Thyroid gland (tissue), 4 donors: ENCODE measurements around the gene OR5A1. TPM values are rescaled to one million over a fixed set of nuclear protein-coding genes. Genes with fewer than 3 reads are reported as not detected.

Source experiments
- DNase-seq, 2 donors: peaks; one replicate each; pipeline ENCODE4 v3.0.0-alpha.2; 2019
- H3K27ac ChIP-seq, 3 donors: fragments of 200-600 bp; sonication (generic); 1 replicate in 2 of 3; 2 replicates in 1 of 3; pipeline ENCODE4 v1.5.1; 2016 to 2019; ENCODE audit warnings: mild to moderate bottlenecking in 1 of 3, moderate library complexity in 1 of 3
- H3K27me3 ChIP-seq: fragments of 200-600 bp; sonication (generic); one replicate; pipeline ENCODE4 v1.5.1; 2019
- H3K36me3 ChIP-seq, 2 donors: fragments of 200-600 bp; sonication (generic); one replicate each; pipeline ENCODE4 v1.5.1; 2016 to 2019
- H3K4me1 ChIP-seq, 2 donors: fragments of 200-600 bp; sonication (generic); one replicate each; pipeline ENCODE4 v1.5.1; 2017 to 2019
- H3K4me3 ChIP-seq, 3 donors: fragments of 200-600 bp; sonication (generic); replicated peaks in 1 of 3; 1 replicate in 2 of 3; 2 replicates in 1 of 3; pipeline ENCODE4 v1.5.1; 2016; ENCODE audit warnings: mild to moderate bottlenecking in 1 of 3
- H3K9me3 ChIP-seq: fragments of 200-600 bp; sonication (generic); one replicate; pipeline ENCODE4 v1.5.1; 2017
- CTCF ChIP-seq, 6 experiments: fragments of 200-600 bp in 3 of 6; fragments of 450-650 bp in 3 of 6; sonication (generic) in 3 of 6; IDR thresholded peaks; one replicate each; pipeline ENCODE4 v1.5.1; 2016 to 2019; ENCODE audit warnings: antibody characterized with exemption in 6 of 6, mild to moderate bottlenecking in 2 of 6, inconsistent platforms in 1 of 6, moderate library complexity in 1 of 6
- POLR2A ChIP-seq, 2 donors: fragments of 450-650 bp; IDR thresholded peaks; one replicate each; pipeline ENCODE4 v1.6.1; 2017; ENCODE audit warnings: antibody characterized with exemption in 2 of 2, mild to moderate bottlenecking in 2 of 2, moderate library complexity in 1 of 2
- WGBS, 2 donors: methylation state at CpG; one replicate each; pipeline ENCODE4 v1.1.5; 2017; 5-methylcytosine and 5-hydroxymethylcytosine counted together
- intact Hi-C: fragments of 100-400 bp; cut with DNase I; formaldehyde crosslinking; loops from one replicate; pipeline ENCODE4 v1.15.1; 2023
- total RNA-seq, 4 donors: library from RNA; depleted of rRNA; stranded (reverse); fragments of >200 nt; gene quantifications; one replicate each; pipeline ENCODE4 v1.2.3, GENCODE V29; 2016

The OR5A1 gene
- under 1 TPM in 1 of 4 donors, not detected in 3; 0.05 TPM for total RNA-seq

- 64 to 75% methylated on average over 3 of the region's 3 CpGs for WGBS, 2 donors
These were observed at the start of gene OR5A1 for GRCh38 chr11:59436169-59436568. Gene OR5A1, plus strand, starts transcription at chr11:59436469. Its CDS starts 6,700 bp downstream, at chr11:59443169.

GRCh38 chr11:59394186-59394585 lies 42.1 kb upstream of the OR5A1 start:
- intact Hi-C loops: no loop called here
- no peaks in the 10 kb centered on the region for H3K27me3 ChIP-seq
- DNase-seq: no peak
- H3K36me3 ChIP-seq: no peaks in the 10 kb centered on the region
- no peaks in the 10 kb centered on the region for H3K4me1 ChIP-seq
- H3K9me3 ChIP-seq: no peaks in the 10 kb centered on the region
- no peak overlapping the region for H3K4me3 ChIP-seq
- no peak for TF ChIP-seq CTCF (IDR thresholded peaks at IDR 0.05)
- no peak for TF ChIP-seq POLR2A (IDR thresholded peaks at IDR 0.05)
- no peak overlapping the region for H3K27ac ChIP-seq

More at GRCh38 chr11:59436169-59436568, at the start of gene OR5A1:
- H3K4me1 ChIP-seq: no peaks in the 10 kb centered on the region
- no peak for DNase-seq
- H3K27me3 ChIP-seq: no peaks in the 10 kb centered on the region
- intact Hi-C loops: no loop called here
- no peak within 1 kb of the TSS for H3K4me3 ChIP-seq
- H3K27ac ChIP-seq: no peak within 1 kb of the TSS
- TF ChIP-seq CTCF (IDR thresholded peaks at IDR 0.05): no peak
- no peak for TF ChIP-seq POLR2A (IDR thresholded peaks at IDR 0.05)
- H3K36me3 ChIP-seq: no peaks in the 10 kb centered on the region
- no peaks in the 10 kb centered on the region for H3K9me3 ChIP-seq

GRCh38 chr11:59400461-59401261 lies 35.6 kb upstream of the OR5A1 start:
- intact Hi-C loops: no loop called here
- Histone ChIP-seq H3K36me3 (no peaks in the 10 kb centered on the region), H3K27ac (no peak overlapping the region), H3K27me3 (no peaks in the 10 kb centered on the region), H3K9me3 (no peaks in the 10 kb centered on the region), H3K4me1 (no peaks in the 10 kb centered on the region), H3K4me3 (no peak overlapping the region)
- TF ChIP-seq CTCF (IDR thresholded peaks at IDR 0.05) (no peak), POLR2A (IDR thresholded peaks at IDR 0.05) (no peak)
- DNase-seq: no peak
- WGBS, 2 donors: 81 to 82% methylated on average over 3 of the region's 3 CpGs

- Histone ChIP-seq H3K4me3 (no peak overlapping the region), H3K4me1 (no peaks in the 10 kb centered on the region), H3K27ac (no peak overlapping the region), H3K36me3 (no peaks in the 10 kb centered on the region), H3K27me3 (no peaks in the 10 kb centered on the region), H3K9me3 (no peaks in the 10 kb centered on the region)
- no peak for DNase-seq
- intact Hi-C loops: no loop called here
- TF ChIP-seq CTCF (IDR thresholded peaks at IDR 0.05): no peak
- TF ChIP-seq POLR2A (IDR thresholded peaks at IDR 0.05): no peak
- 66 to 71% methylated on average over 2 of the region's 2 CpGs for WGBS, 2 donors
These were observed 35.1 kb upstream of the OR5A1 start for GRCh38 chr11:59401262-59401552.

- Histone ChIP-seq H3K4me1 (no peaks in the 10 kb centered on the region), H3K36me3 (no peaks in the 10 kb centered on the region), H3K27me3 (no peaks in the 10 kb centered on the region), H3K9me3 (no peaks in the 10 kb centered on the region), H3K4me3 (no peak overlapping the region), H3K27ac (no peak overlapping the region)
- intact Hi-C loops: no loop called here
- no peak for TF ChIP-seq CTCF (IDR thresholded peaks at IDR 0.05)
- TF ChIP-seq POLR2A (IDR thresholded peaks at IDR 0.05): no peak
- no peak for DNase-seq
These were observed 32.7 kb upstream of the OR5A1 start for GRCh38 chr11:59403546-59403945.
